Stimulated activated naive CD8-positive, alpha-beta T cell treated with anti-CD3 and anti-CD28 coated beads, Interleukin-15, amount 100 ng/mL, for 72 hours (primary cell): ENCODE measurements around the gene SPTLC3.

Source experiments
- ATAC-seq: fragments of 150-1000 bp; cut with Tn5 transposase; 2 replicates; pipeline ENCODE4 v1.10.0; 2021; ENCODE audit warnings: mild to moderate bottlenecking, moderate library complexity
- DNase-seq, 2 donors: peaks; one replicate each; pipeline ENCODE4 v3.0.0; 2021 to 2022
- H3K27ac Mint-ChIP-seq, 2 donors: one replicate each; pipeline ENCODE4 v1.8.0; 2022; ENCODE audit warnings: mild to moderate bottlenecking in 2 of 2, mixed read lengths in 2 of 2, moderate library complexity in 2 of 2
- H3K27me3 Mint-ChIP-seq: one replicate; pipeline ENCODE4 v1.8.0; 2022; ENCODE audit warnings: mixed read lengths
- H3K4me1 Mint-ChIP-seq: one replicate; pipeline ENCODE4 v1.8.0; 2022; ENCODE audit warnings: mild to moderate bottlenecking, mixed read lengths
- H3K4me3 Mint-ChIP-seq, 2 donors: one replicate each; pipeline ENCODE4 v1.8.0; 2022; ENCODE audit warnings: mild to moderate bottlenecking in 2 of 2, mixed read lengths in 2 of 2, moderate library complexity in 1 of 2
- H3K9me3 Mint-ChIP-seq, 2 donors: one replicate each; pipeline ENCODE4 v1.8.0; 2022; ENCODE audit warnings: mixed read lengths in 2 of 2

The SPTLC3 gene

DNA sequence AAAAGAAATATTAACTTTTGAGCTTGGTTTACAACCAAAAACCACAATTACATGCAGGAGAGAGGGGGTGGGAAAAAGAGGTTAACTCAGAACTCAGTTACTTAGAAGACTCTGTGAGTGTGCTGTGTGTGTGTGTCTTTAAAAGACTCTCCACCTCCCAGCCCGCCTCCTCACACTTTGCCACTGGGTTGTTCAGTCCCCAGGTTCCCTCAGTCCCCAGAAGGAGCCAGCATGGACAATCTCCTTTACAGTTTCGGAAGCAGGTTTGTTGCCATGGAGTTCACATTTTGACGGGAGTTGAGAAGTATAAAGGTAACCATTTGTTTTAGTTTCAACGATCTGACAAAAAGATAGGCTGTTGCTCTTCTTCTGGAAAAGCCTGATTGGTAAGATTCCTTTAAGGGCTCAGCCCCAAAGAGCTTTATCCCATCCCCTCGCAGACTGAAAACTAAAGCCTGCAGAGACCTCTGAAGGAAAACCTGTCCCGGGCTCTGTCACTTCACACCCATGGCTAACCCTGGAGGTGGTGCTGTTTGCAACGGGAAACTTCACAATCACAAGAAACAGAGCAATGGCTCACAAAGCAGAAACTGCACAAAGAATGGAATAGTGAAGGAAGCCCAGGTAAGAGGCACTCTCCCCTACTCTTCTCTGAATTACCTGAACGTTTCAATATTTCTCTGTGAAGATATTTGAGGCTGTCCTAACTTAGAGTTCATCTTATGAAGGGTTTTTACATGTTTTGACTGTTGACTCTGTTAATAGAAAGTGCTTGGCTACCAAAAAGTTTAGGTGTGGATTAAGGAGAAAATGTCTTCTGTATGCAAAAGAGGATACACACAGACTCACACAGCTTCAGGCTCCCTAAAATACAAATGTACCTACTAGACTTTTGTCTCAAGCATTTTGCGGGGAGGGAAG lies at the start of gene SPTLC3:
TSS of gene SPTLC3 (plus strand) at position 212 of the 921 bp plus-strand sequence. CDS start at position 508, 296 bp downstream.
- DNase-seq (peak in 1 of 2 donors; percentile 2), ATAC-seq (peak; percentile 54)
- no peaks in the 10 kb centered on the region for H3K9me3 Mint-ChIP-seq
- peaks cover 43% of the 10 kb centered on the region for H3K4me1 Mint-ChIP-seq
- H3K27me3 Mint-ChIP-seq = peaks cover 6% of the 10 kb centered on the region
- peak within 1 kb of the TSS; percentile 81 to 87 for H3K27ac Mint-ChIP-seq
- H3K4me3 Mint-ChIP-seq = peak within 1 kb of the TSS; percentile 64 to 83

GRCh38 chr20:12961725-12962124 lies 47.0 kb upstream of the SPTLC3 start:
- Mint-ChIP-seq H3K4me1 (no peaks in the 10 kb centered on the region), H3K27me3 (peaks cover 8% of the 10 kb centered on the region), H3K4me3 (no peak overlapping the region), H3K27ac (no peak overlapping the region), H3K9me3 (no peaks in the 10 kb centered on the region)
- DNase-seq = no peak
- no peak for ATAC-seq

DNA sequence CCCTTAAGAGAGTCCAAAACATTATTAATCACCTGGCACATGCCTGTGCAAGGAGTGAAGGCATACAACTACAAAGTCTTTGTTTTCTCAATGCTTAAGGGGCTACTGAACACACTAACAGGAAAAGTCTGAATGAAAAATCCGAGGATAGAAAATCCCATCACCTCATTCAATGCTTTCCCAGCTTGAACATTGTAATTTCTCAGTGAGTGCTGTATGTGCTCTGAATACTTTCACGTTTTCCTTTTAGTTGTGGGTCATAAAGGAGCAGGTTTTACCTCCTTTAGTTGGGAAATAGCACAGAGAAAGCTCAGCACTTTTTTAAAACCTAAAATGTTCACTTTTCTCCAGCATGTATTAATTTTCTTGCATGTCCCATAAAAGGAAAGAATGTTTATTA lies 45.9 kb upstream of the SPTLC3 start:
- Mint-ChIP-seq H3K9me3 (no peaks in the 10 kb centered on the region), H3K27me3 (peaks cover 17% of the 10 kb centered on the region), H3K4me3 (no peak overlapping the region), H3K27ac (no peak overlapping the region), H3K4me1 (no peaks in the 10 kb centered on the region)
- ATAC-seq (no peak), DNase-seq (no peak)

DNA sequence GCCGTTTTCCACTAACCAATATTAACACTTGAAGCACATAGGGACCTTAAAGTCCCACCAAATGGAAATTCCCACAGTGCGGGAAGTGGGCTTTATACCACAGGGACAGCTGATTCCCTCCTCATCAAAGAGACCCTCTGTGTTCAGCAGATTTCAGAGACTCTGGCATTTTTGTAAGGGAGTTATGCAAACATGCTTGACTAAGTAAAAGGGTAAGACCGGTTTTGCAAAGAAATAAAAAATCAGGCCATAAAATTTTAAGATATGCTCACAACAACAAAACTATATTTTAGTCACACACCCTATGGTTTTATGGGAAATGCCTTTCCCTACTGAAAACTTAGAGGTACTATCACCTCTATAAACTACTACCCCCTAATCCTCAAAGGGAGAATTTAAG lies 45.4 kb upstream of the SPTLC3 start:
- H3K27ac Mint-ChIP-seq = no peak overlapping the region
- H3K4me1 Mint-ChIP-seq = no peaks in the 10 kb centered on the region
- peaks cover 17% of the 10 kb centered on the region for H3K27me3 Mint-ChIP-seq
- ATAC-seq (no peak), DNase-seq (no peak)
- no peak overlapping the region for H3K4me3 Mint-ChIP-seq
- no peaks in the 10 kb centered on the region for H3K9me3 Mint-ChIP-seq

DNA sequence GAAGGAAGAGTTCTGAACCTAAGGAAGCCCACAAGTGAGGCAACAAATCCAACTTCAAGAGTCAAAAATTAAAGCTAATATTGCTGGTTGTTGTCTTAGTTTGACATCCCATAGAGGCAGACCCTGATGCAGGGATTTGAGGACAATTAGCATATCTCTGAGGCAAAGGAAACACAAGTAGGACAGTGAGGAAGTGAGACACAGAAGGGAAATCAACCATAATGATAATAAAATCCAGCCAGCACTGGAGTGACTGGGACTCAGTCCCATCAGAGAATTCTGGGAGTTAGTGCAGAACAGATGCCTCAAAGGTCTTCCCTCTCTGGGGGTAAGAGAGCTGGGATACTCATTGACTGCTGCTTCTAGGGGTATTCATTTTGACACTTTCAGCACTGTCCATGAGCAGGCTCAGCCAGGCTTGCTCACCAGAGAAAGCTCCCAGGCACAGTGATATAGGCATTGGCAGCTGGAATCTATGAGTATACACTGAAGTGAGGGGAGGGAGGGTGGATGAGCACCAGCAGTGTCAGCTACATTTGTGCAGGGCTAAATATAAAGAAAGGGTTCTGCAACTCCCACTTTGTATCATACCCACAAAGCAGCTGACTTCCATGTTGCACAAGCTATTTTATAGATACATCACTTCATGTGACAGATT lies 43.4 kb upstream of the SPTLC3 start:
- Mint-ChIP-seq H3K9me3 (no peaks in the 10 kb centered on the region), H3K4me1 (no peaks in the 10 kb centered on the region), H3K27me3 (peaks cover 9% of the 10 kb centered on the region), H3K4me3 (no peak overlapping the region), H3K27ac (no peak overlapping the region)
- DNase-seq = no peak
- no peak for ATAC-seq

- peaks cover 9% of the 10 kb centered on the region for H3K27me3 Mint-ChIP-seq
- no peaks in the 10 kb centered on the region for H3K9me3 Mint-ChIP-seq
- H3K4me1 Mint-ChIP-seq = no peaks in the 10 kb centered on the region
- no peak overlapping the region for H3K4me3 Mint-ChIP-seq
- no peak for ATAC-seq
- DNase-seq = no peak
- no peak overlapping the region for H3K27ac Mint-ChIP-seq
Measured at GRCh38 chr20:12965870-12966251, 42.9 kb upstream of the SPTLC3 start.

DNA sequence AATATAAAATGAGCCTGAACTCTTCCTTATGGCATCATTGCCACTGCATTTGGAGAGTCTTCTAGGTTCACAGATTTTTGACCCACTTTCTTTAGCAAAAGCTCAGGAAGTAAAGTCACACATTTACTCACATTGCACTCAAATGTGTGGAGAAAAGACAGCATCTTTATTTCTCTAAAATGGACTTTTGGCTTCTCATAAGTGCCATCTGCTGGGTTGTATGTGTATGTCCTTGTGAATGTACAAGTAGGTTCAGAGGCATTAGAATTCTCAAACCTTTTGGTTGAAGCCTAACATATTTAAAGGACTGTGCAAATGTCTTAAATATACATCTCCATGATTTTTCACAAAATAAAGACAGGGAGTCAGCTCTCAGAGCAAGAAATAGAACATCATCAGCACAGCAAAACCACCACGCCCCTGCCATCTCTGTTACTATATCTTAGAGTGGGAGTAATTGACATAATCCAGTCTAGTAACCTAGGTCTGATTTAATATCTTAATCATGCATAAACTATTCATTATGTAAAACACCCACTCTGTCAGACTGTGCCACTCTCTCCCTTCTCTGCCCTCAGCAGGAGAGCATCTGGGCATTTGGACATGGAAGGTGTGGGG lies 42.2 kb upstream of the SPTLC3 start:
- H3K27ac Mint-ChIP-seq = no peak overlapping the region
- H3K9me3 Mint-ChIP-seq = no peaks in the 10 kb centered on the region
- DNase-seq = no peak
- H3K4me1 Mint-ChIP-seq = no peaks in the 10 kb centered on the region
- H3K4me3 Mint-ChIP-seq = no peak overlapping the region
- peaks cover 9% of the 10 kb centered on the region for H3K27me3 Mint-ChIP-seq
- no peak for ATAC-seq

GRCh38 chr20:12967932-12968331 lies 40.8 kb upstream of the SPTLC3 start:
- no peaks in the 10 kb centered on the region for H3K4me1 Mint-ChIP-seq
- H3K9me3 Mint-ChIP-seq = no peaks in the 10 kb centered on the region
- no peak overlapping the region for H3K4me3 Mint-ChIP-seq
- no peak for ATAC-seq
- DNase-seq = no peak
- H3K27me3 Mint-ChIP-seq = peaks cover 9% of the 10 kb centered on the region
- H3K27ac Mint-ChIP-seq = no peak overlapping the region

DNA sequence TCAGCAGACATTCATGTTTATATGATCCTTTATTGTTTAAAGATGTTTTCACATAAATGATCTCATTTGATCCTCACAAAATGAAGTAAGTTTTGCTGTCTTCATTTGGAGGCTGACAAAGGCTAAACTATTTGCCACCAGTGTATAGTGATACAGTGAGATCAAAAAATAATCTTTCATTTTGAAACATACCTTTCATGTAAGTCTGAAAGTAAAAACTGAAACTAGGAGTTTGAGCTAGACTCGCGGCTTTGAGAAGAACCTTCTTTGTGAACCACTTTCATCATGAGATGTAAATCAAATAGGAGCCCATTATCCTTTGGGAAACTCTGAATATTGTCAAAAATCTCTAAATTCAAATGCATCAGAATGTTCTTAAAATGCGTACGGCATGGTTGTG lies 40.3 kb upstream of the SPTLC3 start:
- Mint-ChIP-seq H3K4me1 (no peaks in the 10 kb centered on the region), H3K27me3 (peaks cover 9% of the 10 kb centered on the region), H3K4me3 (no peak overlapping the region), H3K27ac (no peak overlapping the region), H3K9me3 (no peaks in the 10 kb centered on the region)
- DNase-seq = no peak
- no peak for ATAC-seq

- Mint-ChIP-seq H3K27me3 (peaks cover 9% of the 10 kb centered on the region), H3K4me1 (no peaks in the 10 kb centered on the region), H3K4me3 (no peak overlapping the region), H3K9me3 (no peaks in the 10 kb centered on the region), H3K27ac (no peak overlapping the region)
- DNase-seq (no peak), ATAC-seq (no peak)
Measured at GRCh38 chr20:12969071-12969669, 39.6 kb upstream of the SPTLC3 start.

DNA sequence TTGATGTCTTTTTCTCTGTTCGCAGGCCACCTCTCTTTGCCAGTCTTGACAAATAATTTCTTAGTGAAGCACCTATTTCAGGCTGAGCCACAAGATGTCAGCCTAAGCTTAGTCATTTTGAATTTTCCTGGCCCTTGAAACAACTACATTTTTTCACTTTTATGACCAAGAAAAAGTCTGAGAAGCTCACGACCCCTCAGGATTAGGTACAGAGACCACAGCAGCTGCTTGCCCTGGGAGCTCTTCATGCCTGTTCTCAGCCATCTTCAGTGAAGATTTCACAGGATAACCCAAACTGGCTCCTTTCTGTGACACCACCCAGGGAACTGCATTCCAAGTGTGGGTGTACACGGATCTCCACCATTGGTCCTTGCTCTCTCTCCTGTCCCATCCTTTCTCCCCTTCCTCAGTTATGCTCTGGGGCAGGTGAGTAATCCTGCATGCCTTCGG lies 38.4 kb upstream of the SPTLC3 start:
- Mint-ChIP-seq H3K9me3 (no peaks in the 10 kb centered on the region), H3K4me3 (no peak overlapping the region), H3K27me3 (peaks cover 9% of the 10 kb centered on the region), H3K27ac (no peak overlapping the region), H3K4me1 (no peaks in the 10 kb centered on the region)
- peak in 1 of 2 donors; percentile 4 for DNase-seq
- peak; percentile 42 for ATAC-seq

GRCh38 chr20:12975833-12976608 lies 32.8 kb upstream of the SPTLC3 start:
- peaks cover 9% of the 10 kb centered on the region for H3K27me3 Mint-ChIP-seq
- no peak overlapping the region for H3K4me3 Mint-ChIP-seq
- DNase-seq (no peak), ATAC-seq (no peak)
- no peaks in the 10 kb centered on the region for H3K4me1 Mint-ChIP-seq
- H3K27ac Mint-ChIP-seq = no peak overlapping the region
- H3K9me3 Mint-ChIP-seq = no peaks in the 10 kb centered on the region

DNA sequence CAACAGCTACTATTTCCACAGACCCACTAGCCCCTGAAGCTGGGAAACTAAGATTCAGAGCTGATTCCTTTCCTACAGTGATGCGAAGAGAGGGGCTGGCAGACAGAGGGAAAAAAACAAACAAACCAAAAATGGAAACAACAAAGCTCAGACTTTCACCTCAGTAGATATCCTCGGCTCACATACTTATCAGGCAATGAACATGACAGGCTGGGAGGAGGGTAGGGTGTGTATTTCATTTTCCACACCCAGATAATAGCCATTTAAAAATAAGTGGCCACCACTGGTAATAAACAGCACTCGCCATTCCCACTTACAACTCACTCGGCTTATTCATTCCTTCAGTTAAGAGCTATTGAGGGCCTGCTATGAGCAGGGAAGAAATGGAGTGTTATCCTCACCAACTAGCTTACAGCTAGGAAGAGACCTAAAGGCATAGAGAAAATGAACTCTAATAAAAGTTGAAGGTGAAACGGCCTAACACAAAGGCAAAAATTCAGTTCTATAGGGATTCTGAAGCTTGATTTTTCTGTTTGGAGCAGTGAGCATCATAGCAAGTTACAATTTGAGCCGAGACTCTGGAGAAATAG lies 32.0 kb upstream of the SPTLC3 start:
- Mint-ChIP-seq H3K9me3 (no peaks in the 10 kb centered on the region), H3K4me1 (no peaks in the 10 kb centered on the region), H3K27ac (no peak overlapping the region), H3K4me3 (no peak overlapping the region), H3K27me3 (peaks cover 9% of the 10 kb centered on the region)
- ATAC-seq = no peak
- DNase-seq = no peak

DNA sequence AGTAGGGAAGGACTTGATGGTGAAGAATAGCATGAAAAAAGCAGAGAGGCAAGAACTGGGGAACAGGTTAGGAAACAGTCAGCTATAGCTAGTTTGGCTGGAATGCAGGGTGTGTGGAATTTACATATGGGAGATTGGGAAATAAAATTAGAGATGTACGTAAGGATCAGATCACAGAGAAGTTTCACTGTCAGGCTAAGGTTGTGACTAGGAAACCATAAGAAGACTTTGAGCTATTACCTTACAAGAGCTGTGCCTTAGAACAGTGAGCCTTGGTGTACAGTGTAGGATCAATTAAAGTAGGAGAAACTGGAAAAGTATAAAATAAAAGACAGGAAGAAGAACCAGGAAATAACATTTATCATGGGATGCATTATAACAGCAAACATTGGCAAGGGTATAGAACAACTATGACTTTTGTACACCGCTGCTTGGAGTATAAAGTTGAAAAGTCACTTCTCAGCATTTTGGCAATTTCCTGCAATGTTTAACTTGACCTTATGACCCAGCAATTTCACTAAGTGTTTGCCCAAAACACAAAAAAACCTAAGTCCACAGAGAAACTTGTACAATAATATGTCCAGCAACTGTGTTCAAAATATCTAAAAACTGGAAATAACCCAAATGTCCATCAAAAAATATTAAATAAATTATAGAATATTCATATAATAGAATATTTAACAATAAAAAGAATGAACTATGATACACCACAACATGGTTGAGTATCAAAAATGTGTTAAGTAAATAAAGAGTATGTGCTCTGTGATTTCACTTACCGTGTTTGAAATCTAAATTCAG lies 31.2 kb upstream of the SPTLC3 start:
- H3K9me3 Mint-ChIP-seq = no peaks in the 10 kb centered on the region
- ATAC-seq (no peak), DNase-seq (no peak)
- H3K4me3 Mint-ChIP-seq = no peak overlapping the region
- peak overlapping the region in 1 of 2 donors; percentile 7 for H3K27ac Mint-ChIP-seq
- peaks cover 9% of the 10 kb centered on the region for H3K27me3 Mint-ChIP-seq
- no peaks in the 10 kb centered on the region for H3K4me1 Mint-ChIP-seq
